Osteocyte (in vitro differentiated cells): ENCODE data around the gene MESD. TPM values are rescaled to one million over a fixed set of nuclear protein-coding genes. Genes with fewer than 3 reads are reported as not detected.

ENCODE experiments used
- DNase-seq: peaks from one replicate; pipeline ENCODE4 v3.0.0; 2021; ENCODE audit warnings: mixed read lengths; ENCODE audit not compliant: unreplicated experiment; ENCODE audit errors: extremely low spot score
- H3K27ac Mint-ChIP-seq: one replicate; pipeline ENCODE4 v1.8.0; 2021; ENCODE audit warnings: mild to moderate bottlenecking, mixed read lengths; ENCODE audit not compliant: unreplicated experiment
- H3K27me3 Mint-ChIP-seq: one replicate; pipeline ENCODE4 v1.8.0; 2021; ENCODE audit warnings: mixed read lengths; ENCODE audit not compliant: unreplicated experiment
- H3K36me3 Mint-ChIP-seq: one replicate; pipeline ENCODE4 v1.8.0; 2021; ENCODE audit warnings: mixed read lengths; ENCODE audit not compliant: unreplicated experiment
- H3K4me1 Mint-ChIP-seq: one replicate; pipeline ENCODE4 v1.8.0; 2021; ENCODE audit warnings: mixed read lengths; ENCODE audit not compliant: unreplicated experiment
- H3K4me3 Mint-ChIP-seq: one replicate; pipeline ENCODE4 v1.8.0; 2021; ENCODE audit warnings: mild to moderate bottlenecking, moderate library complexity, mixed read lengths; ENCODE audit not compliant: unreplicated experiment
- H3K9me3 Mint-ChIP-seq: one replicate; pipeline ENCODE4 v1.8.0; 2021; ENCODE audit warnings: mixed read lengths; ENCODE audit not compliant: unreplicated experiment
- CTCF ChIP-seq: fragments of 200-600 bp; sonication (generic); IDR thresholded peaks from 2 replicates; pipeline ENCODE4 v1.5.0; 2021; ENCODE audit warnings: antibody characterized with exemption, mild to moderate bottlenecking, moderate library complexity
- total RNA-seq: library from RNA; stranded (reverse); gene quantifications from 2 replicates; pipeline ENCODE4 v1.2.1, GENCODE V29; 2021

The MESD gene
- total RNA-seq, 1 donor from 2014 or later: 25.3 TPM

- H3K27me3 Mint-ChIP-seq: no peaks in the 10 kb centered on the region
- no peak overlapping the region for H3K4me3 Mint-ChIP-seq
These were observed 25.0 kb upstream of the MESD start for GRCh38 chr15:81014446-81015093.

GRCh38 chr15:81013396-81013929 lies 23.8 kb upstream of the MESD start:
- Mint-ChIP-seq H3K9me3 (no peaks in the 10 kb centered on the region), H3K36me3 (no peaks in the 10 kb centered on the region), H3K27ac (no peak overlapping the region), H3K4me3 (no peak overlapping the region), H3K27me3 (no peaks in the 10 kb centered on the region), H3K4me1 (peaks cover 4% of the 10 kb centered on the region)
- DNase-seq: no peak
- TF ChIP-seq CTCF: no peak

More at GRCh38 chr15:81014446-81015093, 25.0 kb upstream of the MESD start:
- H3K9me3 Mint-ChIP-seq: no peaks in the 10 kb centered on the region
- no peak for TF ChIP-seq CTCF
- H3K4me1 Mint-ChIP-seq: peaks cover 2% of the 10 kb centered on the region
- no peaks in the 10 kb centered on the region for H3K36me3 Mint-ChIP-seq
- no peak overlapping the region for H3K27ac Mint-ChIP-seq
- no peak for DNase-seq

GRCh38 chr15:81012588-81012987 lies 23.0 kb upstream of the MESD start:
- Mint-ChIP-seq H3K27me3 (no peaks in the 10 kb centered on the region), H3K9me3 (no peaks in the 10 kb centered on the region), H3K27ac (no peak overlapping the region), H3K36me3 (no peaks in the 10 kb centered on the region), H3K4me1 (peaks cover 4% of the 10 kb centered on the region), H3K4me3 (no peak overlapping the region)
- no peak for DNase-seq
- no peak for TF ChIP-seq CTCF

GRCh38 chr15:81011593-81011992 lies 22.0 kb upstream of the MESD start:
- no peaks in the 10 kb centered on the region for H3K36me3 Mint-ChIP-seq
- H3K27me3 Mint-ChIP-seq: no peaks in the 10 kb centered on the region
- H3K27ac Mint-ChIP-seq: no peak overlapping the region
- H3K4me1 Mint-ChIP-seq: peaks cover 4% of the 10 kb centered on the region
- H3K9me3 Mint-ChIP-seq: no peaks in the 10 kb centered on the region
- no peak for DNase-seq
- no peak overlapping the region for H3K4me3 Mint-ChIP-seq
- no peak for TF ChIP-seq CTCF

- H3K36me3 Mint-ChIP-seq: no peaks in the 10 kb centered on the region
- H3K27me3 Mint-ChIP-seq: no peaks in the 10 kb centered on the region
- H3K4me1 Mint-ChIP-seq: peaks cover 6% of the 10 kb centered on the region
- H3K4me3 Mint-ChIP-seq: no peak overlapping the region
- H3K27ac Mint-ChIP-seq: no peak overlapping the region
- no peak for DNase-seq
- H3K9me3 Mint-ChIP-seq: no peaks in the 10 kb centered on the region
- TF ChIP-seq CTCF: no peak
These were observed 20.5 kb upstream of the MESD start for GRCh38 chr15:81010086-81010485.
